Measurements from ENCODE around the gene GMDS. TPM values are rescaled to one million over a fixed set of nuclear protein-coding genes. Genes with fewer than 3 reads are reported as not detected.

Gene GMDS
- total and polyA plus RNA-seq, 2 donors (not counting 3 experiments of a cell fraction or from before 2014, with no cell fraction given): 9.8 to 23.5 TPM

DNA sequence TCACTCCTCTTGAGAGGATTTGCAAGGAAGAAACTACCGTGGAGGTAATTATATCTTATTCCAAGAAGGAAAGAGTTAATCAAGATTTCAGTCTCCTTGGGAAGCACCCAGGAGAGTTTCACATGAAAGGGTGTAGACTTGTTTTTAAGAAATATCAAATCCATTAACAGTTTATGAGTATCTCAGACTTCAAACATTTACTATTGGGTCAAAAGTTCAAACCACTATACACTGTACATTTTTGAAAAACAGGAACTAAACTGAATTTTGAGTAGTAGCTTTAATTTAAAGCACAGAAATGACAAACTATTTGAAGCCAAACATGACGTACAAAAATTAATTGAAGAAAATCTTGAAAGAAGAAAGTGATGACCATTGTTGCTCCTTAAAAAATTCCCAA is 471.7 kb downstream of the GMDS start:
- TF ChIP-seq, protein P1, sequence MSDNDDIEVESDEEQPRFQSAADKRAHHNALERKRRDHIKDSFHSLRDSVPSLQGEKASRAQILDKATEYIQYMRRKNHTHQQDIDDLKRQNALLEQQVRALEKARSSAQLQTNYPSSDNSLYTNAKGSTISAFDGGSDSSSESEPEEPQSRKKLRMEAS (IDR thresholded peaks at IDR 0.05; ENCODE audit: insufficient read depth, insufficient read length): no peak
- TF ChIP-seq FOS (IDR thresholded peaks at IDR 0.05; ENCODE audit: borderline replicate concordance, insufficient read depth, low read length) (no peak), MYC (IDR thresholded peaks at IDR 0.05; ENCODE audit: low read depth, low read length) (no peak), EZH2 (IDR thresholded peaks at IDR 0.05; ENCODE audit: borderline replicate concordance, low read depth, low read length, severe bottlenecking) (no peak), JUN (IDR thresholded peaks at IDR 0.05; ENCODE audit: borderline replicate concordance, insufficient read depth, insufficient read length, low read depth) (no peak), POLR2A (IDR thresholded peaks at IDR 0.05; ENCODE audit: low read depth, low read length) (no peak), POLR2AphosphoS5 (IDR thresholded peaks at IDR 0.05; ENCODE audit: insufficient read depth, low read depth, low read length) (no peak), GATA2 (IDR thresholded peaks at IDR 0.05; ENCODE audit: insufficient read depth, insufficient read length, low read depth, low read length) (no peak)
- TF ChIP-seq, protein P2, sequence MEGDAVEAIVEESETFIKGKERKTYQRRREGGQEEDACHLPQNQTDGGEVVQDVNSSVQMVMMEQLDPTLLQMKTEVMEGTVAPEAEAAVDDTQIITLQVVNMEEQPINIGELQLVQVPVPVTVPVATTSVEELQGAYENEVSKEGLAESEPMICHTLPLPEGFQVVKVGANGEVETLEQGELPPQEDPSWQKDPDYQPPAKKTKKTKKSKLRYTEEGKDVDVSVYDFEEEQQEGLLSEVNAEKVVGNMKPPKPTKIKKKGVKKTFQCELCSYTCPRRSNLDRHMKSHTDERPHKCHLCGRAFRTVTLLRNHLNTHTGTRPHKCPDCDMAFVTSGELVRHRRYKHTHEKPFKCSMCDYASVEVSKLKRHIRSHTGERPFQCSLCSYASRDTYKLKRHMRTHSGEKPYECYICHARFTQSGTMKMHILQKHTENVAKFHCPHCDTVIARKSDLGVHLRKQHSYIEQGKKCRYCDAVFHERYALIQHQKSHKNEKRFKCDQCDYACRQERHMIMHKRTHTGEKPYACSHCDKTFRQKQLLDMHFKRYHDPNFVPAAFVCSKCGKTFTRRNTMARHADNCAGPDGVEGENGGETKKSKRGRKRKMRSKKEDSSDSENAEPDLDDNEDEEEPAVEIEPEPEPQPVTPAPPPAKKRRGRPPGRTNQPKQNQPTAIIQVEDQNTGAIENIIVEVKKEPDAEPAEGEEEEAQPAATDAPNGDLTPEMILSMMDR (IDR thresholded peaks at IDR 0.05; ENCODE audit: extremely low read depth in 1 of 2, insufficient read depth in 1 of 2, low read depth in 1 of 2, low read length in 2 of 2): no peak

More for the DNA sequence above, 471.7 kb downstream of the GMDS start:
- ChIA-PET CTCF (interaction anchor here (0.7 kb wide), 1 partner anchor 25 kb away, joined by 3 read pairs; no protein-coding TSS in a partner anchor), POLR2A (no interaction called here)
- H3K79me2 ChIP-seq (ENCODE audit: control insufficient read depth, insufficient read depth, low read length): no peaks in the 10 kb centered on the region
- H3K9me3 ChIP-seq (replicated peaks; ENCODE audit: control insufficient read depth, insufficient read depth, low read length): no peaks in the 10 kb centered on the region
- BruUV-seq (replicated peaks): no TSS peak
- H2AFZ ChIP-seq (ENCODE audit: low read depth, low read length): no peak overlapping the region
- no peaks in the 10 kb centered on the region for H3K9me1 ChIP-seq (replicated peaks; ENCODE audit: control insufficient read depth, extremely low read depth, insufficient read depth, low read length)
- no peak overlapping the region for H3K4me3 ChIP-seq (replicated peaks in 1 of 3; ENCODE audit: insufficient read depth in 1 of 3, low read depth in 1 of 3, low read length in 3 of 3)
- no peak overlapping the region for H3K4me2 ChIP-seq (ENCODE audit: insufficient read depth, low read length)
- H3K27me3 ChIP-seq (ENCODE audit: control insufficient read depth in 2 of 2, insufficient read depth in 2 of 2, low read length in 2 of 2): no peaks in the 10 kb centered on the region
- H3K27ac ChIP-seq (ENCODE audit: insufficient read depth, low read depth, low read length): no peak overlapping the region
- H3K9ac ChIP-seq (replicated peaks; ENCODE audit: extremely low read depth, insufficient read depth, low read length): no peak overlapping the region
- no peak for DNase-seq (ENCODE audit: low read depth, low spot score)
- no peak for FAIRE-seq
- H3K36me3 ChIP-seq (ENCODE audit: control insufficient read depth in 2 of 2, extremely low read depth in 1 of 2, insufficient read depth in 2 of 2, low read length in 2 of 2): no peaks in the 10 kb centered on the region
- H4K20me1 ChIP-seq (replicated peaks; ENCODE audit: control insufficient read depth, extremely low read depth, insufficient read depth, low read length): no peaks in the 10 kb centered on the region
- H3K4me1 ChIP-seq (ENCODE audit: control insufficient read depth, extremely low read depth, insufficient read depth, low read length): peaks cover 19% of the 10 kb centered on the region
- intact Hi-C loops (cut with micrococcal nuclease) (no loop called here), dilution Hi-C loops (cut with MboI; ENCODE audit: extremely low pct_ligation_motif_present, low sequenced_read_pairs) (no loop called here)

Data from endothelial cell of umbilical vein (primary cell).